Activated T-cell treated with anti-CD3 and anti-CD28 coated beads for 4 hours (primary cell): ENCODE measurements around the gene C6orf163.

ENCODE experiments used
- DNase-seq: peaks from one replicate; pipeline ENCODE4 v3.0.0-alpha.2; 2020

Gene C6orf163

GRCh38 chr6:87357479-87358196 lies 13.0 kb downstream of the C6orf163 start:
- DNase-seq, result no peak

- no peak for DNase-seq
Observed at GRCh38 chr6:87364602-87365252, 20.1 kb downstream of the C6orf163 start.

- DNase-seq, result no peak
Observed at GRCh38 chr6:87366072-87366827, 21.6 kb downstream of the C6orf163 start.

GRCh38 chr6:87366899-87367298 lies 22.3 kb downstream of the C6orf163 start:
- no peak for DNase-seq

- DNase-seq, result no peak
Observed at GRCh38 chr6:87373377-87373776, 28.8 kb downstream of the C6orf163 start.

GRCh38 chr6:87375315-87375714 lies 30.7 kb downstream of the C6orf163 start:
- no peak for DNase-seq

- DNase-seq, result no peak
Observed at GRCh38 chr6:87376643-87377042, 32.0 kb downstream of the C6orf163 start.

DNA sequence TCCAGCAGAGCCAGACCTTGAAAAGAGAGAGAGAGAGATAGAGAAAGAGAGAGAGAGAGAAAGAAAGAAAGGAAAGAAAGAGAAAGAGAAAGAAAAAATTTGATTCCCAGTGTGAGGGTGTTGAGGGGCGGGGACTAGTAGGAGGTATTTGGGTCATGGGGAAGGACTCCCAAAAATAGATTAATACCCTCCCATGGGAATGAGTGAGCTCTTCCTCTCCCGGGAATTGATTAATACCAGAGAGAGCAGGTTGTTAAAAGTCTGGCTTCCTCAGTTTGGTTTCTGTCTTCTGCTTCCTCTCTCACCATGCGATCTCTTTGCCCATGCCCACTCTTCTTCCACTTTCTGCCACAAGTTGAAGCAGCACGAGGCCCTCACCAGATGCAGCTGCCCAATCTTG lies 34.3 kb downstream of the C6orf163 start:
- DNase-seq, result no peak

DNA sequence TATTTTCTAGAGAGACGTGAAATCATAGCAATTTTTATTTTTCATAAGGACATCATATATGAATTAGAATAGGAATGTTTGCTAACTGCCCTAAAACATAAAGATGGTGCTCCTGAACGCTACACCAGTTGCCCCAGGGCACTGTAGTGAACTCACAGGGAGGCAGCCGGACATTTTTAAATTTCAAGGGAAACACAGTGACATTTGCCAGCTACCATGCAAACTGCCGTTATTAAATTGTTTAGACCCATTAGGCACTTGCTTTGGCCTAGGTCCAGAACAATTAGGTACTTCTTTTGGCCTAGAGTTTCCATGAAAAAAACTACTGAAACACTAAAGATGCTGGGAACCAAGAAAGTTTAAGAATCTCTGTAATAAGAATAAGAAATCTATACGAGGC lies 38.2 kb downstream of the C6orf163 start:
- DNase-seq, result no peak

DNA sequence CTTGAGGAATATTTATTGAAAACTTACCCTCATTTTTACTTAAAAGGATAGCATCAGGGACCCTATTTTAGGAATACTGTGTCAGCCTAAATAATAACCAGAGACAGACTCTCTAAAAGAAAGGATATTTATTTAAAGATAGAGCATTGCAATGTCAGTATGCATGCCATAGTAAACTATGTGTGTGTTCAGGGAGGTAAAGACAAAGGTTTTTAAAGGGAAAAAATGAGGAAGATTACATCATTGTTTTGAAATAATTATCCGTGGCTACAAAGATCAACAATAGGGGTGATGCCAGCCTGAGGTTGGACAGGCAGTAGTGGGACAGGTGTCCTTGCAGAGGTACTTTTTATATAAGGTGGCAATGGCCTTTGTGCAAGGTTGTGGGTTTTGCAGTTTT lies 39.4 kb downstream of the C6orf163 start:
- DNase-seq, result no peak

- DNase-seq, result no peak
Observed at GRCh38 chr6:87384449-87384848, 39.8 kb downstream of the C6orf163 start.

DNA sequence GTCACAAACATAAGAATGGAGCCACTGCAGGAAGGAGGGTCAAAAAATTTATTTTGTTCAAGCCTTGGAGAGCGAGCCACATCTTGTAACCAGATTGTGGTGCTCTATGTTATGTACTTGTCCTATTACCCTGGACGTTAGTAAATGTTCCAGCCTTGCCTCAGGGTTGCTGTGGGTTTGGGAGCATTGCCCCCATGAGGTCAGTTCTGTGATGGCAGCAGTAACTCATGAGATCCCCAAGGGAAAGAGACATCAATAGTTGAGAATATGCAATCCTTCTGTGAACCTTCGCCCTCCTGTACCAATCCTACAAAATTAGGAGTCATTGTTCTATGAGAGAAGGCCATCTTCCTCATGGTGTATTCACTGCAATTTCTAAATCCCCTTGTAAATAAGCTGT lies 46.7 kb downstream of the C6orf163 start:
- DNase-seq, result no peak

DNA sequence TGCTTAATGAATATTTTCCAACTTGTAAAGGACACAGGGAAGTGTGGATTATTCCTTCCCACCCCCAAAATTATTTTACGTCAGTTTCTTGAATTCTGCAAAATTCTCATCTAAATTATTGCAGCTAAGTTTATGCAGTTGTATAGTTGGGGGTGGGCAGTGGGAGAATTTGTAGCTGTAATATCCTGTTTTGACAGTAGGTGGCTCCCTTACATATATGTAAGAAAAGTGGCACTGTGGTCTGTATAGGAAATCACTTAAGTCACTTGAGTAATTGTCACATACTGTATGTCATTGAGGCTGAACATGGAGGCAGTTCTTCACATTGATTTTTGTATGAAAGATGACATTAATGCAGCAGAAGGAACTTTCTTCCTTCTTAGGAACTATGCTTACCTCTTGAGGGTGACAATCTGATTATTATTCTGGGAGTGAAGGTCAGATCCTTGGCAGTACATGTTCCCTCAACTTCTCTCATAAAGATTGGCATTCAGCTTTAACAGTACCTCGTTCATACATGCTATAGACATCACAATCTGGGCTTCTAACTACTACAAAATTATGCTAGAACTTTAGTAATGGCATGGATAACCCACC lies 48.5 kb downstream of the C6orf163 start:
- DNase-seq, result peak; percentile 17

- no peak for DNase-seq
Observed at GRCh38 chr6:87395431-87395830, 50.8 kb downstream of the C6orf163 start.

DNA sequence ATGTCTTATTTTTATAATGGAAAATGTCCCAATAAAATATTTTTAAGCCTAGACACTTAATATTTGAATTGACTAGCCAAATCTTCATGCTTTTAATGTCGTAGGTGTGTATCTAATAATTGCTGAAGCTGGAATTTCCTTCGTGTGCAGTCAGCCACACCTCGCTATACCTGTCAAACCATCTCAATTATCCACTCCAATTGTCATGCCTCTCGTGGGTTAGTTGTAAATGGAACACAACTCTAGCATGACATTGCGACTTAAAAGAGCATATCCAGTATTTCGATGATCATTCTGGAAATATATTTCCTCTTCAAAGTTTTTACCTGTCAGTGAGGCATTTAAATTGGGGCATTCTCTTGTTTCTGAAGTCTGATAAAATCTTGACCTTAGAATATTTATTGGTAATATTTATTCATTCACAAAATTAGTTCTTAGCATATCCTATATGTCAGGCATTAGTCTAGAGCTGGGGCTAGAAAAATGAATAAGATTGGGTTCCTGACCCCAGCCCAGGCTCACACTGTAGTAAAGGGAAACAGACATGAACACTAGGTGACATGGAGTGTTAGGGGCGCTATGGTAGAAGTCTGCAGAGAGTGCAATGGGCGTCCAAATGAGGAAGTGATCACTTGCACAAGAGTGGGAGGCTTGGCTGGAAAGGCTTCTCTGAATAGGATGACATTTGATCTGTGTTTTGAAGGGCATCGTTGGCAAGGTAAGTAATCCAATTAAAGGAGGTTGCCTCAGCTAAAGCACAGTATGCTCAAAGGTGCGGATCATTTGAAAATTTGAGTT lies 52.2 kb downstream of the C6orf163 start:
- no peak for DNase-seq

- no peak for DNase-seq
Observed at GRCh38 chr6:87397656-87398055, 53.0 kb downstream of the C6orf163 start.

DNA sequence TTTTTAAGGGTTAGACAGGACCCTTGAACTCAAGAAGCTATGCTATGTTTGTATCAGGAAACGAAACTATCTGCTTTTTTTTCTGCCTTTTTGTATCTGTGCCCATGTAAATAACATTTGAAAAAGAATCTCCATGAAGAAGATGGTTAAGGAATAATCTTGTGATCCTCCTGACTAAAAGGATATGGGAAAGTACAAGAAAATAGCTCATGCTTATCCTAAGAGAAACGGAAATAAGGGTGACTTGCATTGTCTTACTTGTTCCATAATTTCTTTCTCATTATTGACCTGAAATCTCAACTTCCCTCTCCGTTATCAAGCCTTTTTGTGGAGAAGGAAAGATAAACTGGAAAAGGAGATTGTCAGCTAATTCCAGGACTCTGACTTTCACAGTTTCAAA lies 57.2 kb downstream of the C6orf163 start:
- DNase-seq, result no peak

DNA sequence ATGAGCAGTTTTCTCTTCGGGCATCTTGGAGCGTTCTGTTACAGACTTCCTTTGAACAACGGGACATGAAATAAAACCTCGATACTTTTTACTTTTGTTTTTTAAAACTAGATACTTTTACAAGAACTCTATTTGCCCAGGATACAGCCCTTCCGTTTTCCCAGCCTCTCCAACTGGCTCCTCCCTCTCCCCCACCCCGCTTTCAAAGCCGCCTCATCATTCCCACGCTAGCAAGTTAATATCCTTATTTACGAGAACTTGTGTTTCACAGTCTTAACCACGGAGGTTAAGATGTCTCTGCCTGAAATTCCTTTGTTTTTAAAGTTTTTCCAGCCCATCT lies 62.9 kb downstream of the C6orf163 start:
- DNase-seq, result no peak

- DNase-seq, result peak; percentile 58
Observed at GRCh38 chr6:87407901-87408720, 63.5 kb downstream of the C6orf163 start, which contains the start of gene CFAP206. Gene CFAP206 (plus strand): TSS chr6:87407972. CDS start chr6:87409840, 1,868 bp downstream.

GRCh38 chr6:87408721-87409155 lies 64.1 kb downstream of the C6orf163 start:
- DNase-seq, result no peak
